Adipocyte (in vitro differentiated cells): ENCODE results near the gene RBM25.

ENCODE experiments used
- DNase-seq: peaks from one replicate; pipeline ENCODE4 v3.0.0-alpha.2; 2015; ENCODE audit warnings: low read depth
- H3K27me3 ChIP-seq: replicated peaks from 2 replicates; pipeline ENCODE4 v1.7.0; 2013; ENCODE audit warnings: mild to moderate bottlenecking, low read length, moderate library complexity; ENCODE audit not compliant: control insufficient read depth, insufficient read depth
- H3K36me3 ChIP-seq: 2 replicates; pipeline ENCODE4 v1.7.0; 2013; ENCODE audit warnings: low read length, mild to moderate bottlenecking, moderate library complexity; ENCODE audit not compliant: control insufficient read depth, insufficient read depth, severe bottlenecking
- H3K4me1 ChIP-seq: 2 replicates; pipeline ENCODE4 v1.7.0; 2013; ENCODE audit warnings: mild to moderate bottlenecking, low read length, moderate library complexity; ENCODE audit not compliant: control insufficient read depth, insufficient read depth
- H3K4me3 ChIP-seq: 2 replicates; pipeline ENCODE4 v1.7.0; 2013; ENCODE audit warnings: mild to moderate bottlenecking, low read length, moderate library complexity
- H3K9ac ChIP-seq: 2 replicates; pipeline ENCODE4 v1.7.0; 2013; ENCODE audit warnings: mild to moderate bottlenecking, low read length, moderate library complexity
- H3K9me3 ChIP-seq: 2 replicates; pipeline ENCODE4 v1.7.0; 2013; ENCODE audit warnings: mild to moderate bottlenecking, low read length, moderate library complexity; ENCODE audit not compliant: control insufficient read depth

Gene RBM25

GRCh38 chr14:73170686-73171085, 112.4 kb downstream of the RBM25 start:
- no peaks in the 10 kb centered on the region for H3K9me3 ChIP-seq
- peaks cover 74% of the 10 kb centered on the region for H3K36me3 ChIP-seq
- H3K9ac ChIP-seq: no peak overlapping the region
- no peaks in the 10 kb centered on the region for H3K4me1 ChIP-seq
- H3K4me3 ChIP-seq: no peak overlapping the region
- DNase-seq: no peak
- H3K27me3 ChIP-seq: no peaks in the 10 kb centered on the region

DNA sequence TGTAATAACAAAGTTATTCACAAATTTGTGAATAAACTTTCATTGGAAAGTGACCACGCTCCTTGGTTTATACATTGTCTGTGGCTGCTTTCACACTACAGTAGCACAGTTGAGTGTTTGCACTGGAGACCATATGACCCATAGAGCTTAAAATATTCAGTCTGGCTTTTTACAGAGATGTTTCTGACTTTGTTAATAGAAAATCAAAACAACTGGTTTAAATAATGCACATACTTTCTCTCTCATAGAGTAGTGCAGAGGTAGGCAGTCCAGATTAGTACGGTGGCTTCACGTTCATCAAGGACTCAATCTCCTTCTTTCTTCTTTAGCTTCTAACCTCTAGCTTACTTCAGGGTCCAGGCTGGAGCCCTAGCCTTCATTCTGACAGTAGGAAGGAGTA, 114.2 kb downstream of the RBM25 start:
- Histone ChIP-seq H3K9ac (no peak overlapping the region), H3K4me3 (no peak overlapping the region), H3K27me3 (no peaks in the 10 kb centered on the region), H3K9me3 (no peaks in the 10 kb centered on the region), H3K4me1 (peaks cover 15% of the 10 kb centered on the region), H3K36me3 (peaks cover 63% of the 10 kb centered on the region)
- no peak for DNase-seq

DNA sequence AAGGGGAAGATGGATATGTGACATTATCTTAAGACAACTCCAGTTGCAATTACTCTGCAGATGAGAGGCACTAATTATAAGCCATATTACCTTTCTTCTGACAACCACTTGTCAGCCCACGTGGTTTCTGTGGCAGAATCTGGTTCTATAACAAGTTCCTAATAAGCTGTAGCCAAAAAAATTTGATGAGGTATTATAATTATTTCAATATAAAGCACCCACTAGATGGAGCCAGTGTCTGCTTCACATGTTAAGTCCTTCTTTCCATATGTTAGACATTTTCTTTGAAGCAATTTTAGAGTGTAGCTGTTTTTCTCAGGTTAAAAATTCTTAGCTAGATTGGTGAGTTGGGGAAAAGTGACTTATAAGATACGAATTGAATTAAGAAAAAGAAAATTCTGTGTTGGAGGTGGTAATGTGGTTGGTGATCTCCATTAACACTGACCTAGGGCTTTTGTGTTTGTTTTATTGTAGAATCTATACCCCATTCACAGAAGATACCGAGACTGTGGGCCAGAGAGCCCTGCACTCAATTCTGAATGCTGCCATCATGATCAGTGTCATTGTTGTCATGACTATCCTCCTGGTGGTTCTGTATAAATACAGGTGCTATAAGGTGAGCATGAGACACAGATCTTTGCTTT, 114.9 kb downstream of the RBM25 start:
- Histone ChIP-seq H3K9me3 (no peaks in the 10 kb centered on the region), H3K4me1 (peaks cover 15% of the 10 kb centered on the region), H3K4me3 (no peak overlapping the region), H3K9ac (no peak overlapping the region), H3K36me3 (peaks cover 60% of the 10 kb centered on the region), H3K27me3 (no peaks in the 10 kb centered on the region)
- DNase-seq: peak; percentile 83
